ENCODE data around the gene ZNF174.

- TF ChIP-seq CTCF (IDR thresholded peaks at IDR 0.05) (no peak), POLR2A (IDR thresholded peaks at IDR 0.05) (no peak)
Measured at GRCh38 chr16:3363793-3364192, 37.2 kb upstream of the ZNF174 start.
